ENCODE data around the gene TBXT. TPM values are rescaled to one million over a fixed set of nuclear protein-coding genes. Genes with fewer than 3 reads are reported as not detected.
A peak's percentile ranks its signal among the peaks of the same experiment; 100 is the strongest.

The TBXT gene, protein sequence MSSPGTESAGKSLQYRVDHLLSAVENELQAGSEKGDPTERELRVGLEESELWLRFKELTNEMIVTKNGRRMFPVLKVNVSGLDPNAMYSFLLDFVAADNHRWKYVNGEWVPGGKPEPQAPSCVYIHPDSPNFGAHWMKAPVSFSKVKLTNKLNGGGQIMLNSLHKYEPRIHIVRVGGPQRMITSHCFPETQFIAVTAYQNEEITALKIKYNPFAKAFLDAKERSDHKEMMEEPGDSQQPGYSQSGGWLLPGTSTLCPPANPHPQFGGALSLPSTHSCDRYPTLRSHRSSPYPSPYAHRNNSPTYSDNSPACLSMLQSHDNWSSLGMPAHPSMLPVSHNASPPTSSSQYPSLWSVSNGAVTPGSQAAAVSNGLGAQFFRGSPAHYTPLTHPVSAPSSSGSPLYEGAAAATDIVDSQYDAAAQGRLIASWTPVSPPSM
- total RNA-seq, result not detected

DNA sequence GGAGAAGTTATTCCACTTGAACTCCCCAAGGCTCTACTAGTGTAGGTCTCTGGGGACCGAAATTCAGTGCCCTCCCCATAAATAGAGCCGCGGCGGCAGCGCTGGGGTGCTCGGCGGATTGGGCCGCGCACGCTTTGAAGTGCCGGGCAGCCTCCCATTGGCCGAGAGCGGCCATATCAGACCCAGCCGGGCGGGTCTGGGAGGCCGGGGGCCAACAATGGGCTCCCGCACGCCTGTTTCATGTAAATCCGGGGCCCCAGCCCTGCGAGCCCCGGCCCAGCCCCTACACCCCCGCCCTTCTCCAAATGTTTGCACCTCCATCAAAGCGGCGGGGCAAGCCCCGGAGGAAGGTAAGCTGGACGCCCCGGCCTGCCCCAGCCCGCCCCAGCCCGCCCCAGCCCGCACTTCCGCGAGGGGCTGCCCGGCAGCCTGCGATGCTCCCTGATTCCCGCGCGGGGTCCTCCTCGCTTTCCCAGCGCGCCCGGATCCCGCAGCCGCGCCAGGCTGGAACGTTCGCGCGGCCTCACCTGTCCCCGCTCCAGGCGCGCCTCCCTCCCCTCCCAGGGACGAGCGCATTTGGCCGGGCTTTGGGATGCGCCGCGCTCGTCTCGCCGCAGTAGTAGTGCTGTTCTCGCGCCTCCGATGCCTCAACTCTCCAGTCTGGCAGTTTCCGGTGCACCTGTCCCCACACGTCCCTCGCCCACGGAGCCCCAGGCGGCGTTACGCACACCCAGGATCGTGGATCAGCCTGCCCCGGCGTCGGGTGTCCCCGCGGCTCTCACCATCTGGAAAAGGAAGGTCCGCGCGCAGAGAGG, at the start of gene TBXT:
Gene TBXT (minus strand): TSS at position 51 of the 815 bp plus-strand sequence. CDS start 260 bp downstream, outside the sequence.
- peaks cover 60% of the 10 kb centered on the region for H3K27me3 ChIP-seq
- peak within 1 kb of the TSS; percentile 12 for H3K4me3 ChIP-seq
- H3K27ac ChIP-seq, result no peak within 1 kb of the TSS
- H3K4me1 ChIP-seq, result no peaks in the 10 kb centered on the region
- H3K36me3 ChIP-seq, result no peaks in the 10 kb centered on the region
- no peak for DNase-seq
- no peak within 1 kb of the TSS for H3K9ac ChIP-seq (ENCODE audit: low read depth in 2 of 2, low read length in 2 of 2)
- no peaks in the 10 kb centered on the region for H3K9me3 ChIP-seq
- TF ChIP-seq, protein P1, sequence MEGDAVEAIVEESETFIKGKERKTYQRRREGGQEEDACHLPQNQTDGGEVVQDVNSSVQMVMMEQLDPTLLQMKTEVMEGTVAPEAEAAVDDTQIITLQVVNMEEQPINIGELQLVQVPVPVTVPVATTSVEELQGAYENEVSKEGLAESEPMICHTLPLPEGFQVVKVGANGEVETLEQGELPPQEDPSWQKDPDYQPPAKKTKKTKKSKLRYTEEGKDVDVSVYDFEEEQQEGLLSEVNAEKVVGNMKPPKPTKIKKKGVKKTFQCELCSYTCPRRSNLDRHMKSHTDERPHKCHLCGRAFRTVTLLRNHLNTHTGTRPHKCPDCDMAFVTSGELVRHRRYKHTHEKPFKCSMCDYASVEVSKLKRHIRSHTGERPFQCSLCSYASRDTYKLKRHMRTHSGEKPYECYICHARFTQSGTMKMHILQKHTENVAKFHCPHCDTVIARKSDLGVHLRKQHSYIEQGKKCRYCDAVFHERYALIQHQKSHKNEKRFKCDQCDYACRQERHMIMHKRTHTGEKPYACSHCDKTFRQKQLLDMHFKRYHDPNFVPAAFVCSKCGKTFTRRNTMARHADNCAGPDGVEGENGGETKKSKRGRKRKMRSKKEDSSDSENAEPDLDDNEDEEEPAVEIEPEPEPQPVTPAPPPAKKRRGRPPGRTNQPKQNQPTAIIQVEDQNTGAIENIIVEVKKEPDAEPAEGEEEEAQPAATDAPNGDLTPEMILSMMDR (IDR thresholded peaks at IDR 0.05), result no peak
- intact Hi-C loops (cut with DNase I), result no loop called here

DNA sequence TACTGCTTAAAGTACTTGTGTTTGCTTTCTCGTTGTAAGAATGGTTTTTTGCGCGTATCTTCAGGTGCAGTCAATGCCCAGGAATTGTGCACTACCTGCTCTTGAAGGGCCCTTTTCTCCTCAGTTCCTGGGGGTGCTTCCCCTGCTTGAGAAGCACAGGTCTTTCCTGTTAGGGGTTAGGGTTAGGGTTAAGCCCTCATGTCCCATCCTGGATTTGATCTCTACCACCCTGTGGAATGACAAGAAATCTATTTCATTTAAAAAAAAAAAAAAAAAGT, 39.6 kb upstream of the TBXT start:
- TF ChIP-seq, protein P1 (IDR thresholded peaks at IDR 0.05), result no peak
- no peak overlapping the region for H3K9ac ChIP-seq (ENCODE audit: low read depth in 2 of 2, low read length in 2 of 2)
- no peak overlapping the region for H3K27ac ChIP-seq
- no peaks in the 10 kb centered on the region for H3K27me3 ChIP-seq
- no peak for DNase-seq
- H3K4me3 ChIP-seq, result no peak overlapping the region
- no peaks in the 10 kb centered on the region for H3K9me3 ChIP-seq
- H3K36me3 ChIP-seq, result no peaks in the 10 kb centered on the region
- intact Hi-C loops (cut with DNase I), result no loop called here
- H3K4me1 ChIP-seq, result no peaks in the 10 kb centered on the region

DNA sequence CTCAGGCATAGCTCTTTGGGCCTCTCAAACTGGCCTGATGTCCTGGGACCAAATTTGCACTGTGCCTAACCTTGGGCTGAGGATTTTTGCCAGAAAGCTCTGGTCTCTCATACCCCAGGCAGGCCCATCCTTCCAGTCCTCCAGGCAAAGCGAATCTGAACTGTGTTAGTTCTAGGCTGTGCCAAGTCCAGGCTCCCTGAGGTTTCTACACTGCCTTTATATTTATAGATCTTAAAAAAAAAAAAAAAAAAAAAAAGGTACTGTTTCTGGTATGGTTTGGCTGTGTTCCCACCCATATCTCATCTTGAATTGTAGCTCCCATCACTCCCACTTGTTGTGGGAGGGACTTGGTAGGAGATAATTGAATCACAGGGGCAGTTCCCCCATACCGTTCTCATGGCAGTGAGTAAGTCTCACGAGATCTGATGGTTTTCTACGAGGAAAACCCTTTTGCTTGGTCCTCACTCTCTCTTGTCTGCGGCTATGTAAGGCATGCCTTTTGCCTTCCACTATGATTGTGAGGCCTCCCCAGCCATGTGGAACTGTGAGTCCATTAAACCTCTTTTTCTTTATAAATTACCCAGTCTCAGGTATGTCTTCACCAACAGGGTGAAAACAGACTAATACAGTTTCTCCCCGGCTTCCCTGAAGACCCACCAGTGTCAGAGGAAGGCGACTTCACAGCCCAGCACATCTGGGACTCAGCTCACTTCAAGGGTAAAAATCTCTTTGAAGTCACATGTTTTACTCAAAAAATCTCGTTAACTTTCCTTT, 39.0 kb upstream of the TBXT start:
- no peaks in the 10 kb centered on the region for H3K4me1 ChIP-seq
- no peaks in the 10 kb centered on the region for H3K27me3 ChIP-seq
- no peaks in the 10 kb centered on the region for H3K36me3 ChIP-seq
- no peak overlapping the region for H3K4me3 ChIP-seq
- H3K27ac ChIP-seq, result no peak overlapping the region
- H3K9ac ChIP-seq (ENCODE audit: low read depth in 2 of 2, low read length in 2 of 2), result no peak overlapping the region
- DNase-seq, result no peak
- intact Hi-C loops (cut with DNase I), result no loop called here
- TF ChIP-seq, protein P1 (IDR thresholded peaks at IDR 0.05), result no peak
- no peaks in the 10 kb centered on the region for H3K9me3 ChIP-seq

DNA sequence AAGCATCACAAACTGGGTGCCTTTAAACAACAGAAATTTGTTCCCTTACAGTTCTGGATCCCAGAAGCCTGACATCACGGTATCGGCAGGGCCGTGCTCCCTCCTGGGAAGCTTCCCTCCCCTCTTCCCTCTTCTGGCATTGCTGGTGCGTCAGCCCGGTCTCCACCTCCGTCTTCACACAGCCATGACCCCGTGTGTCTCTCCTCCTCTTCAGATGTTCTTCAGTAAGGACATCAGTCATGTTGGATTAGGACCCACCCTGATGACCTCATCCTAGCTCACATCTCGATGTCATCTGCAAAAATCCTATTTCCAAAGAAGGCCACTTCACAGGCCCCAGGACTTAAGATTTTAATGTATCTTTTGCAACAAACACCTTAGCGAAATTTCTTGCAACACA, 38.4 kb upstream of the TBXT start:
- Histone ChIP-seq H3K36me3 (no peaks in the 10 kb centered on the region), H3K27me3 (no peaks in the 10 kb centered on the region), H3K4me3 (no peak overlapping the region), H3K9ac (ENCODE audit: low read depth in 2 of 2, low read length in 2 of 2) (no peak overlapping the region), H3K27ac (no peak overlapping the region), H3K9me3 (no peaks in the 10 kb centered on the region), H3K4me1 (no peaks in the 10 kb centered on the region)
- DNase-seq, result no peak
- TF ChIP-seq, protein P1 (IDR thresholded peaks at IDR 0.05), result no peak
- intact Hi-C loops (cut with DNase I), result no loop called here

DNA sequence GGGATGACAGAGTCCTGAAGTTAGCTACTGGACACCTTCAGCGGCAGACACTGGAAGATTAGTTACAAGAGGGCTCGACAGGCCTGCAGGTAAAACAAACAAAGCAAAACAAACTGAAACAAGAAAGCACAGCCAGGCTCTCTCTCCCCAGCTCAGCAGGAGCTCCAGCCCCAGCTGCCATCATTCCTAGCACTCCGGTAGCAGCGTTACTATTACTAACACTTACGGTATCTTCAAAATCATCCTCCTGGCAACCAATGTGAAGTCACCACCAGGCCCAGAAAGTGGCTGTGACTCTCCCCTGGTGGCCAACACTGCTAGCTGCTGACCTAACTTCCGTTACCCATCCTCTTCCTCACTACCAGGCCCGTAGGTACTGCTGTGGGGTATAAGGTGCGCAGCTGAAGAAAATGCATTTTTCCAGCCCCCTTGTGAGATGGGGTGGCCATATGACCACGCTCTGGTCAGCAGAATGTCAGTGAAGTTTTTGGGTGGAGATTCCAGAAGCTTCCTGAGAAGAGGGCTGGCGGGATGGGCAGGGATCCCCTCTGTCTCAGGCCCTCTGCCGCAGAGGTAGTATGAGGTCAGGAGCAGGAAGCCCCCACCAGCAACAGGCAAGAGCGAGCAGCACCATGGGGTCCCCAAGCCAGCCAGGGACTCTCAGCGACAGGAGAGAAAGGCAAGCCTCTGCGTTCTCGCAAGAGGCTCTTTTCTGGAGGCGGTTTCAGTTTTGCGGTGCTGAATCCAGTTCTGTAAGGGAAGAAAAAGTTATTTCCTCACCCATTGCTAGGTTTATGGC, 37.4 kb upstream of the TBXT start:
- DNase-seq, result no peak
- Histone ChIP-seq H3K27me3 (no peaks in the 10 kb centered on the region), H3K4me1 (no peaks in the 10 kb centered on the region), H3K27ac (no peak overlapping the region), H3K9ac (ENCODE audit: low read depth in 2 of 2, low read length in 2 of 2) (no peak overlapping the region), H3K36me3 (no peaks in the 10 kb centered on the region), H3K9me3 (no peaks in the 10 kb centered on the region), H3K4me3 (no peak overlapping the region)
- intact Hi-C loops (cut with DNase I), result no loop called here
- TF ChIP-seq, protein P1 (IDR thresholded peaks at IDR 0.05), result no peak
